ENCODE results near the gene HAGH.

HAGH gene

GRCh38 chr16:1779741-1780676 lies 46.6 kb downstream of the HAGH start:
- no peaks in the 10 kb centered on the region for H3K9me3 ChIP-seq (ENCODE audit: control insufficient read depth, low read length)
- no peak for DNase-seq
- no peaks in the 10 kb centered on the region for H3K27me3 ChIP-seq (replicated peaks; ENCODE audit: control insufficient read depth, insufficient read depth, low read length, poor library complexity, severe bottlenecking)
- no peak overlapping the region for H3K27ac ChIP-seq (ENCODE audit: insufficient read depth, low read length, poor library complexity, severe bottlenecking)
- H3K36me3 ChIP-seq (ENCODE audit: control insufficient read depth, insufficient read depth, low read length), result peaks cover 27% of the 10 kb centered on the region
- H3K4me1 ChIP-seq (ENCODE audit: control insufficient read depth, insufficient read depth, low read length, poor library complexity, severe bottlenecking), result peaks cover 9% of the 10 kb centered on the region
- H3K4me3 ChIP-seq (ENCODE audit: insufficient read depth, low read depth, low read length, poor library complexity, severe bottlenecking), result no peak overlapping the region

GRCh38 chr16:1779234-1779701 lies 47.4 kb downstream of the HAGH start:
- H3K4me1 ChIP-seq (ENCODE audit: control insufficient read depth, insufficient read depth, low read length, poor library complexity, severe bottlenecking), result peaks cover 13% of the 10 kb centered on the region
- H3K9me3 ChIP-seq (ENCODE audit: control insufficient read depth, low read length), result no peaks in the 10 kb centered on the region
- no peak overlapping the region for H3K27ac ChIP-seq (ENCODE audit: insufficient read depth, low read length, poor library complexity, severe bottlenecking)
- DNase-seq, result no peak
- no peaks in the 10 kb centered on the region for H3K27me3 ChIP-seq (replicated peaks; ENCODE audit: control insufficient read depth, insufficient read depth, low read length, poor library complexity, severe bottlenecking)
- H3K4me3 ChIP-seq (ENCODE audit: insufficient read depth, low read depth, low read length, poor library complexity, severe bottlenecking), result no peak overlapping the region
- peaks cover 27% of the 10 kb centered on the region for H3K36me3 ChIP-seq (ENCODE audit: control insufficient read depth, insufficient read depth, low read length)

- peaks cover 27% of the 10 kb centered on the region for H3K36me3 ChIP-seq (ENCODE audit: control insufficient read depth, insufficient read depth, low read length)
- H3K9me3 ChIP-seq (ENCODE audit: control insufficient read depth, low read length), result no peaks in the 10 kb centered on the region
Measured at GRCh38 chr16:1778200-1779179, 48.1 kb downstream of the HAGH start.

GRCh38 chr16:1777375-1778199 lies 49.0 kb downstream of the HAGH start:
- no peak overlapping the region for H3K27ac ChIP-seq (ENCODE audit: insufficient read depth, low read length, poor library complexity, severe bottlenecking)
- H3K9me3 ChIP-seq (ENCODE audit: control insufficient read depth, low read length), result no peaks in the 10 kb centered on the region
- peaks cover 21% of the 10 kb centered on the region for H3K4me1 ChIP-seq (ENCODE audit: control insufficient read depth, insufficient read depth, low read length, poor library complexity, severe bottlenecking)
- H3K36me3 ChIP-seq (ENCODE audit: control insufficient read depth, insufficient read depth, low read length), result peaks cover 27% of the 10 kb centered on the region
- no peak for DNase-seq
- no peak overlapping the region for H3K4me3 ChIP-seq (ENCODE audit: insufficient read depth, low read depth, low read length, poor library complexity, severe bottlenecking)
- H3K27me3 ChIP-seq (replicated peaks; ENCODE audit: control insufficient read depth, insufficient read depth, low read length, poor library complexity, severe bottlenecking), result no peaks in the 10 kb centered on the region

More at GRCh38 chr16:1778200-1779179, 48.1 kb downstream of the HAGH start:
- no peak overlapping the region for H3K4me3 ChIP-seq (ENCODE audit: insufficient read depth, low read depth, low read length, poor library complexity, severe bottlenecking)
- no peak overlapping the region for H3K27ac ChIP-seq (ENCODE audit: insufficient read depth, low read length, poor library complexity, severe bottlenecking)
- no peaks in the 10 kb centered on the region for H3K27me3 ChIP-seq (replicated peaks; ENCODE audit: control insufficient read depth, insufficient read depth, low read length, poor library complexity, severe bottlenecking)
- no peak for DNase-seq
- peaks cover 20% of the 10 kb centered on the region for H3K4me1 ChIP-seq (ENCODE audit: control insufficient read depth, insufficient read depth, low read length, poor library complexity, severe bottlenecking)

GRCh38 chr16:1776991-1777374 lies 49.6 kb downstream of the HAGH start:
- peaks cover 27% of the 10 kb centered on the region for H3K36me3 ChIP-seq (ENCODE audit: control insufficient read depth, insufficient read depth, low read length)
- no peak overlapping the region for H3K27ac ChIP-seq (ENCODE audit: insufficient read depth, low read length, poor library complexity, severe bottlenecking)
- no peak overlapping the region for H3K4me3 ChIP-seq (ENCODE audit: insufficient read depth, low read depth, low read length, poor library complexity, severe bottlenecking)
- H3K4me1 ChIP-seq (ENCODE audit: control insufficient read depth, insufficient read depth, low read length, poor library complexity, severe bottlenecking), result peaks cover 26% of the 10 kb centered on the region
- no peaks in the 10 kb centered on the region for H3K9me3 ChIP-seq (ENCODE audit: control insufficient read depth, low read length)
- no peak for DNase-seq
- no peaks in the 10 kb centered on the region for H3K27me3 ChIP-seq (replicated peaks; ENCODE audit: control insufficient read depth, insufficient read depth, low read length, poor library complexity, severe bottlenecking)

- H3K9me3 ChIP-seq (ENCODE audit: control insufficient read depth, low read length), result no peaks in the 10 kb centered on the region
- no peak for DNase-seq
- no peak overlapping the region for H3K27ac ChIP-seq (ENCODE audit: insufficient read depth, low read length, poor library complexity, severe bottlenecking)
- H3K36me3 ChIP-seq (ENCODE audit: control insufficient read depth, insufficient read depth, low read length), result peaks cover 27% of the 10 kb centered on the region
- no peak overlapping the region for H3K4me3 ChIP-seq (ENCODE audit: insufficient read depth, low read depth, low read length, poor library complexity, severe bottlenecking)
- H3K27me3 ChIP-seq (replicated peaks; ENCODE audit: control insufficient read depth, insufficient read depth, low read length, poor library complexity, severe bottlenecking), result no peaks in the 10 kb centered on the region
- H3K4me1 ChIP-seq (ENCODE audit: control insufficient read depth, insufficient read depth, low read length, poor library complexity, severe bottlenecking), result peaks cover 25% of the 10 kb centered on the region
Measured at GRCh38 chr16:1776672-1776955, 50.0 kb downstream of the HAGH start.

- peaks cover 27% of the 10 kb centered on the region for H3K36me3 ChIP-seq (ENCODE audit: control insufficient read depth, insufficient read depth, low read length)
- no peak for DNase-seq
- no peaks in the 10 kb centered on the region for H3K9me3 ChIP-seq (ENCODE audit: control insufficient read depth, low read length)
- H3K4me3 ChIP-seq (ENCODE audit: insufficient read depth, low read depth, low read length, poor library complexity, severe bottlenecking), result no peak overlapping the region
- H3K4me1 ChIP-seq (ENCODE audit: control insufficient read depth, insufficient read depth, low read length, poor library complexity, severe bottlenecking), result peaks cover 20% of the 10 kb centered on the region
- no peaks in the 10 kb centered on the region for H3K27me3 ChIP-seq (replicated peaks; ENCODE audit: control insufficient read depth, insufficient read depth, low read length, poor library complexity, severe bottlenecking)
- no peak overlapping the region for H3K27ac ChIP-seq (ENCODE audit: insufficient read depth, low read length, poor library complexity, severe bottlenecking)
Measured at GRCh38 chr16:1775846-1776671, 50.6 kb downstream of the HAGH start.

- no peaks in the 10 kb centered on the region for H3K27me3 ChIP-seq (replicated peaks; ENCODE audit: control insufficient read depth, insufficient read depth, low read length, poor library complexity, severe bottlenecking)
- no peak overlapping the region for H3K4me3 ChIP-seq (ENCODE audit: insufficient read depth, low read depth, low read length, poor library complexity, severe bottlenecking)
- H3K9me3 ChIP-seq (ENCODE audit: control insufficient read depth, low read length), result no peaks in the 10 kb centered on the region
- H3K27ac ChIP-seq (ENCODE audit: insufficient read depth, low read length, poor library complexity, severe bottlenecking), result no peak overlapping the region
- peaks cover 27% of the 10 kb centered on the region for H3K36me3 ChIP-seq (ENCODE audit: control insufficient read depth, insufficient read depth, low read length)
- no peak for DNase-seq
- peaks cover 27% of the 10 kb centered on the region for H3K4me1 ChIP-seq (ENCODE audit: control insufficient read depth, insufficient read depth, low read length, poor library complexity, severe bottlenecking)
Measured at GRCh38 chr16:1775006-1775845, 51.4 kb downstream of the HAGH start.

Measured in effector memory CD4-positive, alpha-beta T cell (primary cell).